ENCODE measurements around the gene GP5. TPM values are rescaled to one million over a fixed set of nuclear protein-coding genes. Genes with fewer than 3 reads are reported as not detected.

GP5 gene
- total RNA-seq, 1 donor from 2014 or later: not detected

- no peaks in the 10 kb centered on the region for H3K36me3 ChIP-seq
- peak overlapping the region; percentile 76 for H3K27ac ChIP-seq
- H3K27me3 ChIP-seq: no peaks in the 10 kb centered on the region
- no peaks in the 10 kb centered on the region for H3K9me3 ChIP-seq
- intact Hi-C loops (cut with DNase I): no loop called here
- no peak for TF ChIP-seq POLR2A (IDR thresholded peaks at IDR 0.05)
- TF ChIP-seq POLR2AphosphoS5 (IDR thresholded peaks at IDR 0.05; ENCODE audit: insufficient read depth in 1 of 2, low read depth in 1 of 2): peak in 1 of 2 donors; percentile 71
- TF ChIP-seq, protein P1, sequence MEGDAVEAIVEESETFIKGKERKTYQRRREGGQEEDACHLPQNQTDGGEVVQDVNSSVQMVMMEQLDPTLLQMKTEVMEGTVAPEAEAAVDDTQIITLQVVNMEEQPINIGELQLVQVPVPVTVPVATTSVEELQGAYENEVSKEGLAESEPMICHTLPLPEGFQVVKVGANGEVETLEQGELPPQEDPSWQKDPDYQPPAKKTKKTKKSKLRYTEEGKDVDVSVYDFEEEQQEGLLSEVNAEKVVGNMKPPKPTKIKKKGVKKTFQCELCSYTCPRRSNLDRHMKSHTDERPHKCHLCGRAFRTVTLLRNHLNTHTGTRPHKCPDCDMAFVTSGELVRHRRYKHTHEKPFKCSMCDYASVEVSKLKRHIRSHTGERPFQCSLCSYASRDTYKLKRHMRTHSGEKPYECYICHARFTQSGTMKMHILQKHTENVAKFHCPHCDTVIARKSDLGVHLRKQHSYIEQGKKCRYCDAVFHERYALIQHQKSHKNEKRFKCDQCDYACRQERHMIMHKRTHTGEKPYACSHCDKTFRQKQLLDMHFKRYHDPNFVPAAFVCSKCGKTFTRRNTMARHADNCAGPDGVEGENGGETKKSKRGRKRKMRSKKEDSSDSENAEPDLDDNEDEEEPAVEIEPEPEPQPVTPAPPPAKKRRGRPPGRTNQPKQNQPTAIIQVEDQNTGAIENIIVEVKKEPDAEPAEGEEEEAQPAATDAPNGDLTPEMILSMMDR (IDR thresholded peaks at IDR 0.05): no peak
- no peak for DNase-seq (ENCODE audit: extremely low spot score in 2 of 2)
- peak overlapping the region; percentile 3 to 42 for H3K4me3 ChIP-seq
- H3K4me1 ChIP-seq: peaks cover 43% of the 10 kb centered on the region
Observed at GRCh38 chr3:194395778-194396538, 3.1 kb downstream of the GP5 start.

DNA sequence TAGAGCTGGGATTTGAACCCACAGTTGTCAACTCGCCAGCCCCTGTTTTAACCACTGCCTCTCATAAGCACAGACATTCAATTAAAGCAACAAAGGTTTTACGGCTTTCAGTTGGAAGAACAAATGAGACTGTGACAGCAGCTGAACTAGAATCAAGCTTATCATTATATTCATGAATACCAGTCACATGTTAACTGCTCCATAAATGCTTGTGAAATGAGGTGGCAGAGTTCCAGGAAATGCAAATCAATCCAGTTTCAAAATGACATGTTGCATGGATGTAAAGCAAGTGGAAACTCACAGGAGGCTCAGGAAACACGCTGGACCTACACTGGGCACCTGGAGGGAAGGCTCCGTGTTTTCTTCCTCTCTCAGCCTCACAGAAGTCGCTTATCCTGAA lies 3.9 kb downstream of the GP5 start:
- H3K27me3 ChIP-seq: no peaks in the 10 kb centered on the region

GRCh38 chr3:194392576-194392975 lies 6.5 kb downstream of the GP5 start:
- no peak for TF ChIP-seq POLR2AphosphoS5 (IDR thresholded peaks at IDR 0.05; ENCODE audit: insufficient read depth in 1 of 2, low read depth in 1 of 2)
- TF ChIP-seq, protein P1 (IDR thresholded peaks at IDR 0.05): no peak
- Histone ChIP-seq H3K27ac (no peak overlapping the region), H3K27me3 (no peaks in the 10 kb centered on the region), H3K36me3 (no peaks in the 10 kb centered on the region), H3K4me3 (no peak overlapping the region), H3K9me3 (no peaks in the 10 kb centered on the region), H3K4me1 (peaks cover 31% of the 10 kb centered on the region)
- intact Hi-C loops (cut with DNase I): no loop called here
- DNase-seq (ENCODE audit: extremely low spot score in 2 of 2): no peak

More for the DNA sequence above, 3.9 kb downstream of the GP5 start:
- TF ChIP-seq, protein P1 (IDR thresholded peaks at IDR 0.05): no peak
- TF ChIP-seq POLR2AphosphoS5 (IDR thresholded peaks at IDR 0.05; ENCODE audit: insufficient read depth in 1 of 2, low read depth in 1 of 2) (no peak), POLR2A (IDR thresholded peaks at IDR 0.05) (no peak)
- DNase-seq (ENCODE audit: extremely low spot score in 2 of 2): no peak
- no peak overlapping the region for H3K4me3 ChIP-seq
- no peaks in the 10 kb centered on the region for H3K36me3 ChIP-seq
- H3K4me1 ChIP-seq: peaks cover 43% of the 10 kb centered on the region
- no peaks in the 10 kb centered on the region for H3K9me3 ChIP-seq
- H3K27ac ChIP-seq: peak overlapping the region; percentile 62
- intact Hi-C loops (cut with DNase I): no loop called here

DNA sequence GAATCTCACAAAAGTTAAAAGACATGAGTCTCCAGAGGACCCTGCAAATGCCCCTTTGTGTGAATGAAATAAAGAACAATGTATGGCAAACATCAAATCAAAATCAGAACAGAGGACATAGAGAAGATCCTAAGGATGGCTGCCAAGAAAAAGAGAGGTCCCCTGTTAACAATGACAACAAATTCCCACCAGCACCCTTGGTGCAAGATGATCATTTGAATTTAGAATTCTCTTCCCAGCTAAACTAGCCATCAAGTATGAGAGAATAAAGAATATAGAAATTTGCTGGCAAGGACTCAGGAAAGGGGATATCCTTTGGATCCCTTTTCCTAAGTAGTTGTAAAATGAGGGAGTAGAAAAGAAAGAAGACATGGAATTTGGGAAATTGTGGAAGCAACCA lies 8.2 kb downstream of the GP5 start:
- Histone ChIP-seq H3K4me1 (peaks cover 14% of the 10 kb centered on the region), H3K4me3 (no peak overlapping the region), H3K27me3 (no peaks in the 10 kb centered on the region), H3K9me3 (no peaks in the 10 kb centered on the region), H3K27ac (no peak overlapping the region), H3K36me3 (no peaks in the 10 kb centered on the region)
- TF ChIP-seq POLR2AphosphoS5 (IDR thresholded peaks at IDR 0.05; ENCODE audit: insufficient read depth in 1 of 2, low read depth in 1 of 2) (no peak), POLR2A (IDR thresholded peaks at IDR 0.05) (no peak)
- TF ChIP-seq, protein P1 (IDR thresholded peaks at IDR 0.05): no peak
- DNase-seq (ENCODE audit: extremely low spot score in 2 of 2): no peak
- intact Hi-C loops (cut with DNase I): no loop called here

GRCh38 chr3:194389269-194389668 lies 9.8 kb downstream of the GP5 start:
- intact Hi-C loops (cut with DNase I): no loop called here

More at GRCh38 chr3:194389269-194389668, 9.8 kb downstream of the GP5 start:
- TF ChIP-seq, protein P1 (IDR thresholded peaks at IDR 0.05): no peak
- TF ChIP-seq POLR2AphosphoS5 (IDR thresholded peaks at IDR 0.05; ENCODE audit: insufficient read depth in 1 of 2, low read depth in 1 of 2) (no peak), POLR2A (IDR thresholded peaks at IDR 0.05) (no peak)
- Histone ChIP-seq H3K36me3 (no peaks in the 10 kb centered on the region), H3K4me1 (no peaks in the 10 kb centered on the region), H3K27ac (no peak overlapping the region), H3K27me3 (no peaks in the 10 kb centered on the region), H3K9me3 (no peaks in the 10 kb centered on the region), H3K4me3 (no peak overlapping the region)
- peak in 1 of 2 donors; percentile 62 for DNase-seq (ENCODE audit: extremely low spot score in 2 of 2)
